BJ (cell line): ENCODE measurements around the gene IL1B. TPM values are rescaled to one million over a fixed set of nuclear protein-coding genes. Genes with fewer than 3 reads are reported as not detected.

Experiments
- CTCF ChIA-PET: fragments of 350-600 bp; formaldehyde crosslinking; extraction: SDS; loops from one replicate; lab custom pipeline; 2021; ENCODE audit warnings: antibody characterized with exemption, inconsistent platforms; lab: Yijun Ruan, JAX
- POLR2A ChIA-PET: fragments of 300-600 bp; sonication (Branson Sonifier 250); formaldehyde crosslinking; extraction: SDS; loops from one replicate; lab custom pipeline; 2021; ENCODE audit warnings: antibody characterized with exemption; lab: Charles Lee
- DNase-seq: peaks from one replicate; pipeline ENCODE4 v3.0.0-alpha.2; 2011; ENCODE audit warnings: low read depth
- H3K27me3 ChIP-seq: 2 replicates; pipeline ENCODE4 v1.6.0; 2011; ENCODE audit warnings: low read length; ENCODE audit not compliant: control insufficient read depth, insufficient read depth
- H3K36me3 ChIP-seq: 2 replicates; pipeline ENCODE4 v1.5.1; 2011; ENCODE audit warnings: low read length; ENCODE audit not compliant: control insufficient read depth, insufficient read depth
- H3K4me3 ChIP-seq: 2 replicates; pipeline ENCODE4 v1.5.1; 2011; ENCODE audit warnings: low read depth, mild to moderate bottlenecking, control low read depth, low read length
- CTCF ChIP-seq: IDR thresholded peaks from 2 replicates; pipeline ENCODE4 v1.5.1; 2011; ENCODE audit warnings: low read depth, mild to moderate bottlenecking, control low read depth, inconsistent platforms, low read length, moderate library complexity; ENCODE audit not compliant: insufficient read depth
- polyA plus RNA-seq: library from polyadenylated mRNA; depleted of rRNA; stranded (reverse); fragments of >200 nt; gene quantifications from 2 replicates; pipeline ENCODE4 v1.2.3, GENCODE V29; 2011

IL1B gene
- polyA plus RNA-seq, 1 experiment = 7.6 TPM

- H3K36me3 ChIP-seq = no peaks in the 10 kb centered on the region
- ChIA-PET POLR2A (no interaction called here), CTCF (interaction anchor here (1.0 to 1.7 kb wide), 2 partner anchors 8 to 65 kb away, joined by 3 to 5 read pairs; no protein-coding TSS in a partner anchor)
- no peak for TF ChIP-seq CTCF
- no peak overlapping the region for H3K4me3 ChIP-seq
- no peak for DNase-seq
- H3K27me3 ChIP-seq = no peaks in the 10 kb centered on the region
Measured at GRCh38 chr2:112876971-112877361, 40.4 kb upstream of the IL1B start.

DNA sequence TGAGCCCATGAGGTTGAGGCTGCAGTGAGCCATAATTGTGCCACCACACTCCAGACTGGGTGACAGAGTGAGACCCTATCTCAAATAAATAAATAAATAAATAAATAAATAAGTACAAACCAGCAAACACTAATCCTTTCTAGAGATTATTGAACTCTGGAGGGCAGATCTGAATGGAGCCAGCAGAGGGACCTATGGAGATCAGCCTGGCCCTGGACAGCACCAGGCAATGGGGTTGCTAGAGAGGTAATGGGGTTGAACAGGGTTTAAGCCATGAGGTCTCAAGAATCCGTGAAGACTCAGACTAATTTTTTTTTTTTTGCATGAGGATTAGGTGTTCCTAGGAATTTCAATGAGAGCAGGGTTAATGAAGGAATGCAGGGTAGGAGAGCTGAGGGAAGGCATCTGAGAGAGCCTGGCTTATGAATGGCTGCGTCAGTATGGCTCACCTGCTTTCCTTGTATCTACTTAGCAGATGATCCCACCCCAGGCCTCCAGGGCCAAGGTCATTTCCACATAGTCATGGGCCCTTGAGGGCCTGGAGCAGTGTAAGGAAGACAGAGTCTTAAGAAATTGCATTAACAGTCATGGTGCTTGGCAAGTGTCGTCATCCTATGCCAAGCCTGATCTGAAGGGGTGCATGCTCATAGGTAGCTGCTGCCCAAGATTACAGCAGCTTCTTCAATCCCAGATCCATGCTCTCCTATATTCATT is 39.8 kb upstream of the IL1B start:
- CTCF ChIA-PET = interaction anchor here (1.0 to 1.7 kb wide), 2 partner anchors 9 to 65 kb away, joined by 3 to 5 read pairs; no protein-coding TSS in a partner anchor
- H3K4me3 ChIP-seq = no peak overlapping the region
- no peaks in the 10 kb centered on the region for H3K27me3 ChIP-seq
- POLR2A ChIA-PET = no interaction called here
- H3K36me3 ChIP-seq = no peaks in the 10 kb centered on the region
- TF ChIP-seq CTCF = no peak
- DNase-seq = no peak

DNA sequence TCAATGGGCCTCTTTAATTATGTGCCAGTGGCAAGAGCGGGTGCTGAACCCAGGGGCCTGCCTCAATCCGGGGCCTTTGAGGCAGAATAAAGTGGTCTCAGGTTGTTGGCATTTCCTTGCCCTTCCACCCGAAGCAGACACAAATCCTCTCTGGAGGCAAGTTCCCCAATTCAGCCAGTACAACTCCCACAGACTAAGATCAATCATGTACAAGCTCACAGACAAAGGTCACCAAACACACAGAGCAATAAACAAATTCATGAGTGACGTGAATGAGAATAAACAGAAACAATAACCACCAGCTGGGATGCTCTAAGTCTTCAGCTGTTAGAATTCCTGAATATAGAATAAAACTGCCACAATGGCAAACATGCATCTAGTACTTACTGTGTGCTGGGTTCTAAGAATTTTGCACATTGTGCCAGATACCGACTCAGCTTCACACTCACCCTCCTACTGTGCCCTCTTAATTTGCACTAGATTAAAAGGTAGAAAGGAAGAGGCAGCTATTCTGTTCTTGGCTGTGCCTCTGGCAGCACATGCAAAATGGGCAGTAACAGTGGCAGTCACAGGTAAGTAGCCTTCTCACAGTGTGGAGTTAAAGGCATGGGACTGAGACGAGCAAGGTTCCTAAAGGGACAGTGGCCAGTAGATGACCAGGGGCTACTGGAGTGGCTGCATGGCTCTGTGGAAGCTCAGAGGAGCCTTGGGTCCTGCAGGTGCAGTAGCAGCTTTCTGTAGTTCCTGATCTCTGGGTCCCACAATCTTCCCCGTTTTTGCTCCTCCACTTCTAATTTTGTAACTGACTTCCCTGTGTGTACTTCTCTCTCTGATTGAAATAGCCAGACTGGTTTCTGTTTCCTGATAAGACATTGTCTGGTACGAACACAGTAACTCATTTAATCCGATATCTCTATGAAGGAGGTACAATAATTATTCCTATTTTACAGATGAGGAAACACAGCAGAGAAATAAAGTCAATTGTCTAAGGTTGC is 34.6 kb upstream of the IL1B start:
- CTCF ChIA-PET = interaction anchor here (0.9 kb wide), 1 partner anchor 11 kb away, joined by 3 read pairs; no protein-coding TSS in a partner anchor
- H3K27me3 ChIP-seq = no peaks in the 10 kb centered on the region
- POLR2A ChIA-PET = no interaction called here
- DNase-seq = no peak
- no peaks in the 10 kb centered on the region for H3K36me3 ChIP-seq
- H3K4me3 ChIP-seq = no peak overlapping the region
- no peak for TF ChIP-seq CTCF

GRCh38 chr2:112869258-112869842 is 32.8 kb upstream of the IL1B start:
- no peaks in the 10 kb centered on the region for H3K36me3 ChIP-seq
- DNase-seq = peak; percentile 79
- TF ChIP-seq CTCF = no peak
- H3K4me3 ChIP-seq = no peak overlapping the region
- CTCF ChIA-PET = interaction anchor here (0.6 to 1.7 kb wide), 2 partner anchors 16 to 121 kb away, joined by 3 to 8 read pairs; no protein-coding TSS in a partner anchor
- no peaks in the 10 kb centered on the region for H3K27me3 ChIP-seq
- POLR2A ChIA-PET = no interaction called here
